Activated CD4-positive, alpha-beta T cell treated with anti-CD3 and anti-CD28 coated beads, Interleukin-10, Interleukin-2, amounts not matched to agents 100 ng/mL and 50 ng/mL, durations not matched to agents 16 hours and 8 hours (primary cell): ENCODE measurements around the gene LILRB2.
A peak's percentile ranks its signal among the peaks of the same experiment; 100 is the strongest.
"Not testable (repeated sequence)": the region's sequence is repeated elsewhere in the genome, so short reads cannot be mapped to it uniquely, and the experiment has no call there.

Experiments used
- DNase-seq: peaks from one replicate; pipeline ENCODE4 v3.0.0-alpha.2; 2020

LILRB2 gene

GRCh38 chr19:54281007-54281728 lies at the start of gene LILRB2:
TSS of gene LILRB2 (minus strand) at chr19:54281110. CDS start at chr19:54280496, 614 bp downstream.
- no peak for DNase-seq

- DNase-seq, result no peak
These were observed 48.7 kb upstream of the LILRB2 start for GRCh38 chr19:54329476-54330165.

GRCh38 chr19:54328781-54329180 lies 47.9 kb upstream of the LILRB2 start:
- DNase-seq, result not testable (repeated sequence)

GRCh38 chr19:54325631-54326030 lies 44.7 kb upstream of the LILRB2 start:
- DNase-seq, result no peak

DNA sequence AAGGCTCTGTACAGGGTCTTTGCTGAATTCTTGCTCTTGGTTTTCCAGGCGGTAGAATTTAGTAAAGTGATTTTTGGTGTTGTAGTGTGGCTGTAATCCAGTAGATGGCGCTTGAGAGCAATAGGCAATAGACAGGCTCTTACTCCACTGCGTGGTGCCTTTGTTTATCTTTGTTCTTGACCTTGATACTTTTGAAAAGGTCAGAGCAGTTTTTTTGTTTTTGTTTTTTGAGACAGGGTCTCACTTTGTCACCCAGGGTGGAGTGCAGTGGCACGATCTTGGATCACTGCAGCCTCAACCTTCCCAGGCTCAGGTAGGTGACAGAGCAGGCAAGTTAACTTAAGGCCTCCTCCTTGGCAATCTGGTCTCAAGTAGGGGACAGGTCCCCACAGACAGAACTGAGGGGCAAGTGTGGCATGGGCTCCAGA lies 44.3 kb upstream of the LILRB2 start:
- DNase-seq, result peak; percentile 48

- DNase-seq, result no peak
These were observed 43.2 kb upstream of the LILRB2 start for GRCh38 chr19:54324071-54324470.

- not testable (repeated sequence) for DNase-seq
These were observed 42.0 kb upstream of the LILRB2 start for GRCh38 chr19:54322934-54323333.

DNA sequence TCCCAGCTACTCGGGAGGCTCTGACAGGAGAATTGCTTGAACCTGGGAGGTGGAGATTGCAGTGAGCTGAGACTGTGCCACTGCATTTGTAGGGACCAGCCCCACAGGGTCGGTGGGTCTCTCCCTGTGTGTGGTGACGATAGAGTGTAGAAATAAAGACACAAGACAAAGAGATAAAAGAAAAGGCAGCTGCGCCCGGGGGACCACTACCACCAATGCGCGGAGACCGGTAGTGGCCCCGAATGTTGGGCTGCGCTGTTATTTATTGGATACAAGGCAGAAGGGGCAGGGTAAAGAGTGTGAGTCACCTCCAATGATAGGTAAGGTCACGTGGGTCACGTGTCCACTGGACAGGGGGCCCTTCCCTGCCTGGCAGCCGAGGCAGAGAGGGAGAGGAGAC lies 41.4 kb upstream of the LILRB2 start:
- DNase-seq, result not testable (repeated sequence)

GRCh38 chr19:54319892-54320670 lies 39.2 kb upstream of the LILRB2 start:
- no peak for DNase-seq

DNA sequence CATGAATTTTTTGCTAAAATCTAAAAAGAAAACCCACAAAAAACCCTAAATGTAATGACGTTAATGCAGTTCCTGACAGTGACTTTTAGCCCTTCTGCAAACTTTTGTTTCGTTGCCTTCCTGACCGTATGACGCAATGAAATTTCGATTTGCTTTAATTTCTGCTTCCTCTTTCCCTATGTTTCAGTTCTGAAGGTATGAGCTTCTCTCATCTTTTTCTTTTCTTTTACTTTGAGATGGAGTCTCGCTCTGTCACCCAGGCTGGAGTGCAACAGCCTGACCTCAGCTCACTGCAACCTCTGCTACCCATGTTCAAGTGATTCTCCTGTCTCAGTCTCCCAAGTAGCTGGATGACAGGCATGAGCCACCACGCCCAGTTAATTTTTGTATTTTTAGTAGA lies 38.1 kb upstream of the LILRB2 start:
- DNase-seq, result no peak

DNA sequence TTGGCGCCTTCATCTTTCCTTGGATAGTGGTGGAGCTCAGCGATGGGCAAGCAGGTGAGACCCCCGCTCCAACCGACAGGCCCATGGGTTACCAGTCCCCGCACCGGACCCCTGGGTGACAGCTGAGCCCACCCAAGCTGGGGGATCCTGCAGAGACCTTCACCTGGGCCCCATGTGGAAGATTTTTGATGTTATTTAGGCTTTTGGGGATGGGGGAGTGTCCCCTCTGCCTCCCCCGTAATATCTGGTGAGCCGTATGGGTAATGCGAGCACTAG lies 37.0 kb upstream of the LILRB2 start:
- DNase-seq, result no peak

DNA sequence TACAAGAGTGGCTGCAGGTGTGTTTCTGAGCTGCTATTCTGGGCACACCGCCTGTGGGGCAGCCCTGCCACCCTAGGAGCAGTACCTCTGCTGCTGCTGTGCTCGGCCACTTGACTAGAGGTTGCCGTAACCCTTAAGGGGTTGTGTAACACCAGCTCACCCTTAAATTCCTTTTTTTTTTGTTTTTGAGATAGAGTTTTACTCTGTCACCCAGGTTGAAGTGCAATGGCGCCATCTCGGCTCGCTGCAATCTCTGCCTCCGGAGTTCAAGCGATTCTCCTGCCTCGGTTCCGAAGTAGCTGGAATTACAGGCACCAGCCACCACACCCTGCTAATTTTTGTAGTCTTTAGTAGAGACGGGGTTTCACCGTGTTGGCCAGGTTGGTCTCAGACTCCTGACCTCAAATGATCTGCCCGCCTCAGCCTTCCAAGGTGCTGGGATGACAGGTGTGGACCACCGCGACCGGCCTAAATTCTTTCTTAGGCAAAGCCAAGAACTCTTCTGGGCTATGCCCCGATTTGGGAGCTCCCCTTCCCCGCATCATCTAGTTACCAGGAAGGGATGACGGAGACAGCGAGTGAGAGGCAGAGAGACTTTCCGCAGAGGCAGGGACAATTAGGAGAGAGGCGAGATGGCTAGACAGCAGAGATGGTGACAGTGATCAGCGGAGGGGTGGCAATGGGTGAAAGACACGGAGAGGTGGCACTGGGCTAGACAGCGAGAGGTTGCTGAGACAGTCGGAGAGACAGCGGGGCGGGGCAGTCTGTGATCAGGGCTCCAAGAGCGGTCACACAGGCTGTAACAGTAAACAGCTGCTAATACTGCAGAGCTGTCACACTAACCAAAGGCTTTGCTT lies 36.4 kb upstream of the LILRB2 start:
- no peak for DNase-seq

GRCh38 chr19:54316746-54317107 lies 35.8 kb upstream of the LILRB2 start:
- no peak for DNase-seq

DNA sequence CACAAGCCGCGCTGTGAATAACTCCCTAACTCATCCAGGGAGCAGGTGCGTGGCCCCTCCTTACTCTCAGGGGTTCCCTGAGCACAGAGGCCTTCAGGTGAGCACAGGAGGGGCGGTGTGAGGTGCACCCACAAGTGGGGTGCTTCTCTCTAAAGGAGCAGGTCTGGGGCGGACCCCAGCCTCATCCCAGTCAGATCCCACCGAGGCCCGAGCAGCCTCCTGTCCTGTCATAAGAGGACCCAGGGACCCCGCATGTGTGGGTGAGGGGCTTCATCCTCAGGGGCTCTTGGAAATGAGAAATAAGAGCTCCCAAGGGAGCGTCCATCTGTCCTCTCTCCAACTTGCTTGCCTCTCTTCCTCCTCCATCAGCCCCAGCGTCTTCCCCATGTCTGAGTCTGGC lies 35.0 kb upstream of the LILRB2 start:
- DNase-seq, result no peak

DNA sequence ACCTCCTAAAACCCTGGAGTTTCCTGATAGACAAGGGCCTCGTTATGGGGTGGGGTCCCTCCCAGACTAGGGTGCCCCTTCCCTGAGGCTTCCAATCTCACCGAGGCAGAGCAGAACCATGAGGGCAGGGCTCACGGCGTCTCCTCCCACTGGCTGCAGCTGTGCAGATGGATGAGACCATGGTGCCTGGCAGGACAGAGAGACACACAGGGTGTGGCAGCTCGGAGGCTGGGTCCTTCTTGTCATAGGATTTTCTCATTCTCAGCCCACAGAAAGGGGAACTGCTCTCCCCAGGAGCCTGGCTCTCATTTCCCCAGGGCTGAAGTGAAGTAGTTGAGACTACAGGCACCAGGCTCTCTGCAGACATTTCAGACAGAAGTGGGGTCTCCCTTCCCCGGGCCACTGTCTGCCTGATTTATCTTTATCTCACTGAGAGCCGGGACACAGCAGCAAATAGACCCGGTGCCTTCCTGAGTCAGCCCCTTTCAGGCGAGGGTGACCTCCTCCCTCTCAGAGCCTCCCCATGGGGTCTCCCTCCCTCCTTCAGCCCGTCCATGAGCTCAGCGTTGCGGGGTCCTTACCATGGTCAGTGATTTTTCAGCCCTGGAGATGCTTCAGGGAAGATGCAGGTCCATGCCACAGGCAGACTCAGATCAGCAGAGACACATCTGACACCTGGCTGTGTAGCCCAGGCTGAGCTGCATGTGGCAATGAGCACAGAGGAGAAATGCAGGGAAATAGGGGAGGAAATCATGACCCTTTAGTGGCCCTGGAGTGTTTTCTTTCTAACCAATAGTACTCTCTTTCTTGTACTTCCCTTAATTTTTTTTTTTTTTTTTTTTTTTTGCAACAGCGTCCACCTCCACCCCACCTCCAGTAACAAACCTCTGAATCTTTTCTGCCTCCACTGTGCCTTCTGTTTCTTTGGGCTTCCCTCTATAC lies 31.8 kb upstream of the LILRB2 start, which contains the start of gene LILRA5:
Gene LILRA5 (minus strand): TSS at position 731 of the 942 bp plus-strand sequence. CDS start 147 bp downstream, at position 584.
- DNase-seq, result no peak

- DNase-seq, result no peak
These were observed 31.1 kb upstream of the LILRB2 start for GRCh38 chr19:54312011-54312410.

DNA sequence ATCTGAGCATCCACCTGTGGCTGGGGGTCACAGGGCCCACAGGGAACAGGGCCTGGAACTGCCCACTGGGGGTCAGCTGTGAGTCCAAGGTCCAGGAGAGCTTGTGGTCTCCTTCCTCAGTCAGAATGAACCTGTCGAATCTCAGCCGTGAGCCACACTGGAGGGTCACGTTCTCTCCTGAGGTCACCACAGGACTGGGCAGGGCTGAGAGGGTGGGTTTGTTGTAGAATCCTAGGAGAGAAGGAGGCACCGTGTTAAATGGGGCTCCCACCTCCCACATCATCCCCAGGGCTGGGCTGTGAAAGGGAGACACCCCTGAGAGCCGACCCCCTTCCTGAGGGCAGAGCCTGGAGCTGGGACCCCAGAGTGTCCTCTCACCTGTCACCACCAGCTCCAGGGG lies 30.6 kb upstream of the LILRB2 start:
- no peak for DNase-seq

DNA sequence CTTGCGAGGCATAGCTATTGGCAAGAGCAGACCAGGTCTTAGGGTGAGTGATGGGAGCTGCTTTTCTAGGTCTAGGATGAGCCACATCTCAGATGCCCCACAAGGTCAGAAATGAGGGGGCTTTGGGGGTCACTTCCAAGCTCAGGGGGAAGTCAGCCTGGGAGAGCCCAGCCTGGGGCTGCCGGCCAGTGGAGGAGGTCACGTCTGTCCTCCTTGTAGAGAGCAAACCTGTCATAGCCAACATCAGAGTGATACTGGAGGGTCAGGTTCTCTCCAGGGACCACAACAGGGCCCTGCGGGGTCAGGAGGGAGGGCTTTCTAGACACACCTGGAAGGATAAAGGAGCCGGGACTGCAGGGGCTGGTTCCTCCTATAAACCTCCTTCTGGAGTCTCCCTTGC lies 29.6 kb upstream of the LILRB2 start:
- no peak for DNase-seq

DNA sequence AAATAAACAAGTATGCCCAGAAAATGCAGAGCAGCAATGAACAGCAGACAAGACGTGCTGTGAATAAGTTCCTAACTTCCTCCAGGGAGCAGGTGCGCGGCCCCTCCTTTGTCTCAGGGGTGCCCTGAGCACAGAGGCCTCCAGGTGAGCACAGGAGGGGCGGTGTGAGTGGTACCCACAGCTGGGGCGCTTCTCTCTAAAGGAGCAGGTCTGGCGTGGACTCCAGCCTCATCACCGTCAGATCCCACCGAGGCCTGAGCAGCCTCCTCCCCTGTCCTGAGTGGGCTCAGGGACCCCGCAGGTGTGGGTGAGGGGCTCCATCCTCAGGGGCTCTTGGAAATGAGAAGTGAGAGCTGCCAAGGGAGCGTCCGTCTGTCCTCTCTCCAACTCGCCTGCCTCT lies 28.9 kb upstream of the LILRB2 start:
- no peak for DNase-seq

- DNase-seq, result no peak
These were observed 26.6 kb upstream of the LILRB2 start for GRCh38 chr19:54307389-54308020.

GRCh38 chr19:54305141-54305540 lies 24.2 kb upstream of the LILRB2 start:
- no peak for DNase-seq
